MCF 10A (cell line): ENCODE data around the gene CHDH. TPM values are rescaled to one million over a fixed set of nuclear protein-coding genes. Genes with fewer than 3 reads are reported as not detected.
A peak's percentile ranks its signal among the peaks of the same experiment; 100 is the strongest.

Source experiments
- BruUV-seq: library from RNA; stranded (reverse); fragments of 400-500 nt; replicated peaks from 2 replicates; lab custom pipeline; 2021; lab: Mats Ljungman, UMichigan
- CTCF ChIA-PET: fragments of 300-600 bp; sonication (Branson Sonifier 250); formaldehyde crosslinking; extraction: SDS; loops from one replicate; lab custom pipeline; 2021; ENCODE audit warnings: antibody characterized with exemption, inconsistent platforms; lab: Yijun Ruan, JAX
- POLR2A ChIA-PET: fragments of 300-600, 350-650 bp; sonication (Branson Sonifier 250); formaldehyde crosslinking; extraction: SDS; loops from one replicate; lab custom pipeline; 2020; ENCODE audit warnings: antibody characterized with exemption, inconsistent platforms; lab: Yijun Ruan, JAX
- DNase-seq: peaks from one replicate; pipeline ENCODE4 v3.0.0-alpha.2; 2018; ENCODE audit not compliant: unreplicated experiment
- H3K27ac Mint-ChIP-seq: one replicate; pipeline ENCODE4 v1.8.0; 2022; ENCODE audit warnings: mild to moderate bottlenecking, low read depth, mixed read lengths; ENCODE audit not compliant: unreplicated experiment
- H3K27me3 Mint-ChIP-seq: one replicate; pipeline ENCODE4 v1.8.0; 2022; ENCODE audit warnings: mixed read lengths; ENCODE audit not compliant: insufficient read depth, unreplicated experiment
- H3K36me3 Mint-ChIP-seq: one replicate; pipeline ENCODE4 v1.8.0; 2022; ENCODE audit warnings: mild to moderate bottlenecking, moderate library complexity, mixed read lengths; ENCODE audit not compliant: insufficient read depth, unreplicated experiment
- H3K4me1 Mint-ChIP-seq: one replicate; pipeline ENCODE4 v1.8.0; 2022; ENCODE audit warnings: mixed read lengths; ENCODE audit not compliant: insufficient read depth, unreplicated experiment
- H3K4me3 Mint-ChIP-seq: one replicate; pipeline ENCODE4 v1.8.0; 2022; ENCODE audit warnings: mild to moderate bottlenecking, moderate library complexity, mixed read lengths; ENCODE audit not compliant: unreplicated experiment
- H3K9me3 Mint-ChIP-seq: one replicate; pipeline ENCODE4 v1.8.0; 2022; ENCODE audit warnings: mixed read lengths; ENCODE audit not compliant: unreplicated experiment
- intact Hi-C: fragments of 100-400 bp; cut with micrococcal nuclease; formaldehyde crosslinking; loops from 2 replicates; pipeline ENCODE4 v1.14.1; 2022
- total RNA-seq: library from RNA; stranded (reverse); gene quantifications from 2 replicates; pipeline ENCODE4 v1.2.3, GENCODE V29; 2022
- TF ChIP-seq, protein P1 (sequence below): fragments of 200-600 bp; IDR thresholded peaks from one replicate; pipeline ENCODE4 v1.8.0; 2022; ENCODE audit warnings: antibody characterized with exemption, mild to moderate bottlenecking; ENCODE audit not compliant: unreplicated experiment

CHDH gene
- total RNA-seq, 1 experiment from 2014 or later, result 0.49 TPM

DNA sequence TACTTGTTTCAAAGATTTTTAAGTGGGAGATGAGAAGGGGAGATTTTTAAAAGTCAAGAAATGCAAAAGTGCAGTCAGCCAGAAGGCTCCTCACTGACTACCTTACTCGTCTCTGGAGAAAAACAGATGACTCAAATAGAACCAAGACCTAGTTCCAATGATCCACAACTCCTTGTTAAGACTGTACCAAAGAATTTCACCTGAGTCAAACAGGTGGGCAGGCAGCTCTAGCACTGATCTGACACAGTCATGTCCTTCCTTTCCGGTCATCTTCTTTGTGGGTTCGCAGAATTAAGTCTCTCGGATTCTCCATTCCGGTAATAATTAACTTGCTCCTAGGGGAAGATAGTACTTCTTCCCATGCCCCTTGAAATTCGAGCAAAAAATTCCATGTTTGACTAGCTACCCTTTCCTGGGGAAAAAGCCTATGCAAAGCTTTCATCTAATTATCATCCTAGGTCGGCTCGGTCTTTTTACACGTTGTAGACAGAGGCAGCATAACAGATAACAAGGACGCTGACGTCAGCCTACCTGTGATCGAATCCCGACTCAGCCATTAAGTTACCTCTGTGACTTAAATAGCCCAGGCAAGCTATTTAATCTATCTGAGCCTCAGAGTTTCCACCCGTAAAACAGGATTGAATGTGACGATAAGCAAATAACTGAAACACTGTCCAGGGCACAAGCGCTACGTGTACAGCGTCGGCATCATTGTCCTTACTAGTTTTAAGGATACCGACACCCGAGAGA is 44.7 kb upstream of the CHDH start:
- TF ChIP-seq, protein P1, sequence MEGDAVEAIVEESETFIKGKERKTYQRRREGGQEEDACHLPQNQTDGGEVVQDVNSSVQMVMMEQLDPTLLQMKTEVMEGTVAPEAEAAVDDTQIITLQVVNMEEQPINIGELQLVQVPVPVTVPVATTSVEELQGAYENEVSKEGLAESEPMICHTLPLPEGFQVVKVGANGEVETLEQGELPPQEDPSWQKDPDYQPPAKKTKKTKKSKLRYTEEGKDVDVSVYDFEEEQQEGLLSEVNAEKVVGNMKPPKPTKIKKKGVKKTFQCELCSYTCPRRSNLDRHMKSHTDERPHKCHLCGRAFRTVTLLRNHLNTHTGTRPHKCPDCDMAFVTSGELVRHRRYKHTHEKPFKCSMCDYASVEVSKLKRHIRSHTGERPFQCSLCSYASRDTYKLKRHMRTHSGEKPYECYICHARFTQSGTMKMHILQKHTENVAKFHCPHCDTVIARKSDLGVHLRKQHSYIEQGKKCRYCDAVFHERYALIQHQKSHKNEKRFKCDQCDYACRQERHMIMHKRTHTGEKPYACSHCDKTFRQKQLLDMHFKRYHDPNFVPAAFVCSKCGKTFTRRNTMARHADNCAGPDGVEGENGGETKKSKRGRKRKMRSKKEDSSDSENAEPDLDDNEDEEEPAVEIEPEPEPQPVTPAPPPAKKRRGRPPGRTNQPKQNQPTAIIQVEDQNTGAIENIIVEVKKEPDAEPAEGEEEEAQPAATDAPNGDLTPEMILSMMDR, result no peak
- Mint-ChIP-seq H3K27ac (peak overlapping the region; percentile 98), H3K27me3 (peaks cover 2% of the 10 kb centered on the region), H3K9me3 (peaks cover 5% of the 10 kb centered on the region), H3K36me3 (peaks cover 29% of the 10 kb centered on the region), H3K4me1 (peaks cover 17% of the 10 kb centered on the region), H3K4me3 (peak overlapping the region; percentile 91)
- DNase-seq, result peak; percentile 10
- BruUV-seq, result TSS peak; percentile 63
- CTCF ChIA-PET, result interaction anchor here (0.6 to 1.2 kb wide), 6 partner anchors 8 to 69 kb away, joined by 3 to 7 read pairs (median 4); no protein-coding TSS in a partner anchor
- intact Hi-C loops, result no loop called here
- POLR2A ChIA-PET, result interaction anchor here (0.8 to 4.2 kb wide), 12 partner anchors 9 to 544 kb away, joined by 3 to 40 read pairs (median 4); partner anchors contain the start of genes ACTR8 and DCP1A

DNA sequence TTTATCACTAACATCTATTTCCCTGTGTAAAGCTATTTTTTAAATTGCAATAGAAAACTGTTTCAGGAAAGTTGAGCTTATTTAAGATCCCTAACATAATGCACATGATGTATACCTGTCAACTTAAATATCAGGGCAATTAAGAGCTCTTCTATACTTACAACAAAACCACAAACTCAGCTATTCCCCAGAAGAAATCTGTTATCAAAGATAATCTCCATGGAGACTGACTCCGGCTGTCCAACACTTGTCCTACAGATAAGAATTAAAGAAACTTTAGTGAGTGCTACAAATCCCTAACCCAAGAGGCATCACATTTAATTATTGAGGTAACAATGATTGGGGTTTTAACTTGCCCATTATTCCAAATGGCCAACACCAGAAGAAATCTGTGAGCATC is 42.0 kb upstream of the CHDH start:
- BruUV-seq, result no TSS peak
- CTCF ChIA-PET, result interaction anchor here (0.8 to 1.2 kb wide), 2 partner anchors 145 to 178 kb away, joined by 3 read pairs; no protein-coding TSS in a partner anchor
- DNase-seq, result no peak
- POLR2A ChIA-PET, result interaction anchor here (0.7 kb wide), 1 partner anchor 676 kb away, joined by 3 read pairs; no protein-coding TSS in a partner anchor
- no peaks in the 10 kb centered on the region for H3K27me3 Mint-ChIP-seq
- H3K9me3 Mint-ChIP-seq, result peaks cover 3% of the 10 kb centered on the region
- no peak overlapping the region for H3K27ac Mint-ChIP-seq
- TF ChIP-seq, protein P1, result no peak
- intact Hi-C loops, result no loop called here
- peaks cover 18% of the 10 kb centered on the region for H3K4me1 Mint-ChIP-seq
- H3K36me3 Mint-ChIP-seq, result peaks cover 36% of the 10 kb centered on the region
- H3K4me3 Mint-ChIP-seq, result no peak overlapping the region

GRCh38 chr3:53887446-53887845 is 41.2 kb upstream of the CHDH start:
- intact Hi-C loops, result no loop called here
- DNase-seq, result no peak
- Mint-ChIP-seq H3K4me1 (peaks cover 26% of the 10 kb centered on the region), H3K9me3 (no peaks in the 10 kb centered on the region), H3K27ac (peak overlapping the region; percentile 35), H3K4me3 (no peak overlapping the region), H3K36me3 (peaks cover 36% of the 10 kb centered on the region), H3K27me3 (no peaks in the 10 kb centered on the region)
- CTCF ChIA-PET, result interaction anchor here (1.2 kb wide), 1 partner anchor 177 kb away, joined by 3 read pairs; no protein-coding TSS in a partner anchor
- POLR2A ChIA-PET, result no interaction called here
- BruUV-seq, result no TSS peak
- TF ChIP-seq, protein P1, result no peak

- Mint-ChIP-seq H3K27me3 (no peaks in the 10 kb centered on the region), H3K4me3 (no peak overlapping the region), H3K9me3 (no peaks in the 10 kb centered on the region), H3K4me1 (peaks cover 27% of the 10 kb centered on the region), H3K36me3 (peaks cover 35% of the 10 kb centered on the region), H3K27ac (no peak overlapping the region)
- DNase-seq, result no peak
- TF ChIP-seq, protein P1, result no peak
- no TSS peak for BruUV-seq
- CTCF ChIA-PET, result no interaction called here
- POLR2A ChIA-PET, result interaction anchor here (0.8 kb wide), 1 partner anchor 15 kb away, joined by 3 read pairs; no protein-coding TSS in a partner anchor
- intact Hi-C loops, result no loop called here
Measured at GRCh38 chr3:53885239-53885638, 39.0 kb upstream of the CHDH start.
